ENCODE data around the gene TEX12.
A peak's percentile ranks its signal among the peaks of the same experiment; 100 is the strongest.
"Not testable (repeated sequence)": the region's sequence is repeated elsewhere in the genome, so short reads cannot be mapped to it uniquely, and the experiment has no call there.

TEX12 gene

DNA sequence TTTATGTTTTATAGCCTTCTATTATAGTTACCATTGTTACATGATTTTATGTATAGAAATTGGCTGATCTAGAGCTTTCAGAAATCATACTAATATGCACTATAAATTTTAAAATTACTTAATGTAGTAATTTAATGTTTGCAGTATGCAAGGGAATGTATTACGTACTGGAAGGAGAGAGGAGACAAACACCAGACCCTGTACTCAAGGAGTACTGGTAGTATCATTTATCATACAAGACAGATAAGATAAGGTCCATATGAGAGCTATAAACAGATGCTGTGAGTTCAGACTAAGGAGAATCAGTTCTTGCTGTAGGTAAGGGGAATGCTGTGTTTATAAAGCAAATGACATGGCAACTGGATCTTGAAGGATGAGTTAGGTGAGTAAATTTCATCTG is 8.9 kb downstream of the TEX12 start:
- Mint-ChIP-seq H3K4me1 (peaks cover 23% of the 10 kb centered on the region), H3K4me3 (no peak overlapping the region), H3K27me3 (peaks cover 30% of the 10 kb centered on the region), H3K36me3 (ENCODE audit: low read depth) (no peaks in the 10 kb centered on the region), H3K9me3 (peaks cover 3% of the 10 kb centered on the region), H3K27ac (no peak overlapping the region)
- ATAC-seq (no peak), DNase-seq (no peak)

DNA sequence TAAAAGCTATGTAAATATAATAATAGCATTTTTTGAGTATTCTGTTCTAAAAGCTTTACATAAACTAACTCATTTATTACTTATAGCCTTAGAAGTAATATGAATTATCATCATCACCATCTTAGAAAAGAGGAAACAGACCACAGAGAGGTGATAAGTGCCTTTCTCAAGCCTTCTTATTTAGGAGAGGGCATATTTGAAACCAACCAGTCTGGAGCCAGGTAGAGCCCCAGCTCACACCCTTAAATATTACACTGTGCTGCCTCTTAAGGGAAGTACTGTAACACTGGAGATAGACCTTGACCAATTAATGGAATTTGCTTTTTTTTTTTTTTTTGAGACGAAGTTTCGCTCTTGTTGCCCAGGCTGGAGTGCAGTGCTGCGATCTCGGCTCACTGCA is 10.4 kb downstream of the TEX12 start:
- Mint-ChIP-seq H3K36me3 (ENCODE audit: low read depth) (no peaks in the 10 kb centered on the region), H3K27ac (no peak overlapping the region), H3K27me3 (peaks cover 30% of the 10 kb centered on the region), H3K9me3 (peaks cover 3% of the 10 kb centered on the region), H3K4me3 (no peak overlapping the region), H3K4me1 (peaks cover 20% of the 10 kb centered on the region)
- ATAC-seq (no peak), DNase-seq (no peak)

DNA sequence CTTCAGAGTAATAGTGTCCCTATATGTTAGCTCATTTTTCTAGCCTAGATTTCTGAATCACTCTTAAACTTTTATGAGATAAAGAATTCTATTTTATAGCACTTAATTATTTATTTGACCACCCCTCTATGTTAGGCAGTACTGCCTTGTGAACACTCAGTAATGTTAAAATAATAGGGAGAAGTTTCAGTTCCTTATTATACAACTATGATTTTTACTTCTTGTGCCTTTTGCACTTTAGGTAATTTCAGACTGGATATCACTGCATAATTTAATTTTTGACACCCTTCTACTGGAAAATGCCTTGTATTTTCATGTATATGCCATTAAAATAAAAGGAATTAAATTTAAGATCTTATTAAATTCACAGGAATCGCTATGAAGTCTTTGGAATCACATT is 11.3 kb downstream of the TEX12 start:
- Mint-ChIP-seq H3K4me3 (no peak overlapping the region), H3K27ac (no peak overlapping the region), H3K4me1 (peaks cover 22% of the 10 kb centered on the region), H3K36me3 (ENCODE audit: low read depth) (no peaks in the 10 kb centered on the region), H3K9me3 (peaks cover 3% of the 10 kb centered on the region), H3K27me3 (peaks cover 30% of the 10 kb centered on the region)
- ATAC-seq (no peak), DNase-seq (no peak)

DNA sequence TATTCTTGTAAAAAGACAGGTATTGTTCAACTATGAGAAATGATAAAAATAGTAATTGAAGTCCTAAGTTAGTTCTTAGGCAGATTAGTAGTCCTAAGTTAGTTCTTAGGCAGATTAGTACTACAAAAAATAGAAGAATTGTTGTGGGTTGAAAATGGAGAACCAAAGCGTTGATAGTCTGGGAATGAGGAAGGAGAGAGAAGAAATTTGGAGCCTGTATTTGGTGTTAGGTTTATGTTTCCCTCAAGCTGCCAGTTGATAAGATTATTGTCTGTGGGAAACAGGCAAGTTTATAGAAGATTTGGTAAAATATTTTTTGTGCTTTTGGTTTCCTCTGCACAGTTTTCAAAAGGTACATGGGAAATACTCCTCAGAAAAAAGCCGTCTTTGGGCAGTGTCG is 11.8 kb downstream of the TEX12 start:
- ATAC-seq: no peak
- H3K27ac Mint-ChIP-seq: no peak overlapping the region

GRCh38 chr11:112179601-112180000 is 12.4 kb downstream of the TEX12 start:
- Mint-ChIP-seq H3K27ac (no peak overlapping the region), H3K27me3 (peaks cover 25% of the 10 kb centered on the region), H3K4me3 (no peak overlapping the region), H3K9me3 (peaks cover 3% of the 10 kb centered on the region), H3K36me3 (ENCODE audit: low read depth) (no peaks in the 10 kb centered on the region), H3K4me1 (peaks cover 21% of the 10 kb centered on the region)
- no peak for DNase-seq
- no peak for ATAC-seq

More for the DNA sequence above, 11.8 kb downstream of the TEX12 start:
- peaks cover 3% of the 10 kb centered on the region for H3K9me3 Mint-ChIP-seq
- peaks cover 22% of the 10 kb centered on the region for H3K4me1 Mint-ChIP-seq
- H3K4me3 Mint-ChIP-seq: no peak overlapping the region
- DNase-seq: no peak
- peaks cover 27% of the 10 kb centered on the region for H3K27me3 Mint-ChIP-seq
- H3K36me3 Mint-ChIP-seq (ENCODE audit: low read depth): no peaks in the 10 kb centered on the region

- no peak for DNase-seq
- Mint-ChIP-seq H3K27ac (no peak overlapping the region), H3K36me3 (ENCODE audit: low read depth) (no peaks in the 10 kb centered on the region), H3K4me1 (peaks cover 12% of the 10 kb centered on the region), H3K4me3 (no peak overlapping the region), H3K27me3 (peaks cover 10% of the 10 kb centered on the region), H3K9me3 (peaks cover 3% of the 10 kb centered on the region)
- ATAC-seq: no peak
These were observed 15.7 kb downstream of the TEX12 start for GRCh38 chr11:112182867-112183266.

GRCh38 chr11:112185883-112186282 is 18.7 kb downstream of the TEX12 start:
- H3K4me3 Mint-ChIP-seq: no peak overlapping the region
- H3K36me3 Mint-ChIP-seq (ENCODE audit: low read depth): no peaks in the 10 kb centered on the region
- H3K27me3 Mint-ChIP-seq: peaks cover 7% of the 10 kb centered on the region
- H3K9me3 Mint-ChIP-seq: peaks cover under 1% of the 10 kb centered on the region
- no peak overlapping the region for H3K27ac Mint-ChIP-seq
- DNase-seq (no peak), ATAC-seq (no peak)
- peaks cover 3% of the 10 kb centered on the region for H3K4me1 Mint-ChIP-seq

DNA sequence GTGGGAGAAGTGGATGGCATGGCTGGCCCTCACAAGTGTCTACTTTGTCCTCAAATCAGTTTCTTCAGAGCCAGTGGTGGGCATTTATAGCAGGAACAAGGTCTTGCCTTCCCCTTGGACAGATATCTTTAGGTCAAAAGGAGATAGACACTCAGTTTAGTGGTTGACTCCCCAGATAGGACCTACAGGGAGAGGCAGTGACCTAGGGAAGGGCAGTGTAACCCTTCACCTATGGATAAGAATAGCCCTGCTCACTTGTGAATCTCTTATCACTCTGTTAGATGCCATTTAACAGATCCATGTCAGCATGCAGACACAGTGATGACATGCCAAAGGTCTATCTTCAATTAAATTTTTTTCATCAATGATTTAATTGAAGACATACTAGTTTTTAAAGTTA is 19.1 kb downstream of the TEX12 start:
- H3K9me3 Mint-ChIP-seq: no peaks in the 10 kb centered on the region
- no peak overlapping the region for H3K27ac Mint-ChIP-seq
- no peaks in the 10 kb centered on the region for H3K36me3 Mint-ChIP-seq (ENCODE audit: low read depth)
- no peak overlapping the region for H3K4me3 Mint-ChIP-seq
- peaks cover 3% of the 10 kb centered on the region for H3K4me1 Mint-ChIP-seq
- no peak for DNase-seq
- peaks cover 7% of the 10 kb centered on the region for H3K27me3 Mint-ChIP-seq
- no peak for ATAC-seq

DNA sequence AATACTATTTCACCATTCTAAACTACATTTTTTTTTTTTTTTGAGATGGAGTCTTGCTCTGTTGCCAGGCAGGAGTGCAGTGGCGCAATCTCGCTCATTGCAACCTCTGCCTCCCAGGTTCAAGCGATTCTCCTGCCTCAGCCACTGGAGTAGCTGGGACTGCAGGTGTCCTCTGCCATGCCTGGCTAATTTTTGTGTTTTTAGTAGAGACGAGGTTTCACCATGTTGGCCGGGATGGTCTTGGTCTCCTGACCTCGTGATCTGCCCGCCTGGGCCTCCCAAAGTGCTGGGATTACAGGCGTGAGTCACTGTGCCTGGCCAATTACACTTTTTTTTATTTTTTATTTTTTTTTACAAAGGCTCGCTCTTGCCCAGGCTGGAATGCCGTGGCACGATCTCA is 27.9 kb downstream of the TEX12 start:
- ATAC-seq: not testable (repeated sequence)

DNA sequence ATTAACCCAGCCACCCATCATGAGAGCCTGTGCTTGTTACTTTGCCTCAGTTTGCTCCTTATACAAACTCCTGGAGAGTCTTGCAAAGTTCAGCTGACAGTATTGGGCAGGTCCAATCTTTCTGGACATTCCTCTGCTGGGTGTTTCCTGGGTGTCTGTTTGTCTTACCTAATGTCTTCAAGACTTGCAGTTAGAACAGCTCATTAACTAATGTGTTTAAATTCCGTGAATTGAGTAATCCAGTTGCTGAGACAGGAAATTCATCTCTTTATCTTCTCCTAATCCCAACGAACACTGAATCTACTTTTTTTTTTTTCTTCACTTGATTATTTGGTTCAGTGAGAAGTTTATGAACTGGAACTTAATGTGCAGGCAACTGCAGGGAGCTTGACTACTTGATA is 28.8 kb downstream of the TEX12 start:
- Mint-ChIP-seq H3K9me3 (no peaks in the 10 kb centered on the region), H3K27me3 (no peaks in the 10 kb centered on the region), H3K27ac (no peak overlapping the region), H3K4me1 (no peaks in the 10 kb centered on the region), H3K36me3 (ENCODE audit: low read depth) (no peaks in the 10 kb centered on the region), H3K4me3 (no peak overlapping the region)
- no peak for DNase-seq
- ATAC-seq: no peak

More for the DNA sequence above, 27.9 kb downstream of the TEX12 start:
- not testable (repeated sequence) for H3K4me1 Mint-ChIP-seq; H3K36me3 Mint-ChIP-seq (ENCODE audit: low read depth); H3K4me3 Mint-ChIP-seq; H3K27me3 Mint-ChIP-seq; H3K9me3 Mint-ChIP-seq; DNase-seq; H3K27ac Mint-ChIP-seq

- H3K27me3 Mint-ChIP-seq: no peaks in the 10 kb centered on the region
- H3K4me3 Mint-ChIP-seq: no peak overlapping the region
- no peak for ATAC-seq
- H3K9me3 Mint-ChIP-seq: no peaks in the 10 kb centered on the region
- no peak overlapping the region for H3K27ac Mint-ChIP-seq
- H3K36me3 Mint-ChIP-seq (ENCODE audit: low read depth): no peaks in the 10 kb centered on the region
- no peaks in the 10 kb centered on the region for H3K4me1 Mint-ChIP-seq
- DNase-seq: no peak
These were observed 29.4 kb downstream of the TEX12 start for GRCh38 chr11:112196519-112197087.

- not testable (repeated sequence) for H3K4me3 Mint-ChIP-seq; H3K27me3 Mint-ChIP-seq; H3K9me3 Mint-ChIP-seq; H3K36me3 Mint-ChIP-seq (ENCODE audit: low read depth); ATAC-seq; DNase-seq; H3K4me1 Mint-ChIP-seq; H3K27ac Mint-ChIP-seq
These were observed 31.9 kb downstream of the TEX12 start for GRCh38 chr11:112199101-112199500.

DNA sequence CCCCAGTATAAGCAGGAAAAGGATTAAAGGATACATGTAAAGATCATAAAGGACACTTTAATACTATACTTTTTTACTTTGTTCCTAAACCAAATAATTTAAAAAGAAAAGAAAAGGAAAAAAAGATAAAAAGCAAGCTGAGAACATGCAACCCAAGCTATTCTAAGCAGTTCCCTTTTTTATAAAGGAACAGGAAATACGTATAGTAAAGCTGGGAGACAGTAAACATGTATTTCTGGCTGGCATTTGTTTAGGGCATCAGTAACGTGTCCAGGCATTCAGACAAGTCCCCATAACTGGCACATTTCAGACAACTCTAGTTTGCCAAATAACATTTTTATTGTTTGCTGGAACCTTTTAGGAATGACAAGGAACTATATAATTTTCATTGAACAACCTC is 33.1 kb downstream of the TEX12 start:
- H3K9me3 Mint-ChIP-seq: no peaks in the 10 kb centered on the region
- H3K4me3 Mint-ChIP-seq: no peak overlapping the region

GRCh38 chr11:112206071-112206470 is 38.9 kb downstream of the TEX12 start:
- no peak for ATAC-seq
- Mint-ChIP-seq H3K4me3 (no peak overlapping the region), H3K36me3 (ENCODE audit: low read depth) (no peaks in the 10 kb centered on the region), H3K4me1 (peaks cover 3% of the 10 kb centered on the region), H3K27ac (no peak overlapping the region), H3K27me3 (peaks cover 2% of the 10 kb centered on the region), H3K9me3 (no peaks in the 10 kb centered on the region)
- no peak for DNase-seq

More for the DNA sequence above, 33.1 kb downstream of the TEX12 start:
- ATAC-seq (no peak), DNase-seq (no peak)
- Mint-ChIP-seq H3K4me1 (no peaks in the 10 kb centered on the region), H3K27me3 (no peaks in the 10 kb centered on the region), H3K27ac (no peak overlapping the region), H3K36me3 (ENCODE audit: low read depth) (no peaks in the 10 kb centered on the region)

GRCh38 chr11:112210890-112211289 is 43.7 kb downstream of the TEX12 start:
- Mint-ChIP-seq H3K36me3 (ENCODE audit: low read depth) (no peaks in the 10 kb centered on the region), H3K27me3 (peaks cover 2% of the 10 kb centered on the region), H3K27ac (no peak overlapping the region), H3K4me1 (peaks cover 18% of the 10 kb centered on the region), H3K4me3 (peak overlapping the region; percentile 14), H3K9me3 (no peaks in the 10 kb centered on the region)
- DNase-seq: no peak
- ATAC-seq: no peak

GRCh38 chr11:112211536-112211935 is 44.4 kb downstream of the TEX12 start:
- Mint-ChIP-seq H3K36me3 (ENCODE audit: low read depth) (no peaks in the 10 kb centered on the region), H3K4me1 (peaks cover 18% of the 10 kb centered on the region), H3K9me3 (no peaks in the 10 kb centered on the region), H3K27ac (peak overlapping the region; percentile 55), H3K4me3 (no peak overlapping the region), H3K27me3 (peaks cover 2% of the 10 kb centered on the region)
- ATAC-seq (peak; percentile 40), DNase-seq (no peak)
